HL-60 (cell line): ENCODE data around the gene PTPN11.

Experiments used
- GABPA ChIP-seq: IDR thresholded peaks from 2 replicates; pipeline ENCODE4 v1.6.1; 2012; ENCODE audit warnings: low read depth
- POLR2AphosphoS5 ChIP-seq: IDR thresholded peaks from 2 replicates; pipeline ENCODE4 v1.6.1; 2012; ENCODE audit warnings: low read depth
- TF ChIP-seq, protein P1 (sequence below): IDR thresholded peaks from one replicate; pipeline ENCODE4 v1.5.1; 2011; ENCODE audit warnings: low read length, control low read depth, inconsistent platforms; ENCODE audit not compliant: insufficient read depth

- TF ChIP-seq, protein P1, sequence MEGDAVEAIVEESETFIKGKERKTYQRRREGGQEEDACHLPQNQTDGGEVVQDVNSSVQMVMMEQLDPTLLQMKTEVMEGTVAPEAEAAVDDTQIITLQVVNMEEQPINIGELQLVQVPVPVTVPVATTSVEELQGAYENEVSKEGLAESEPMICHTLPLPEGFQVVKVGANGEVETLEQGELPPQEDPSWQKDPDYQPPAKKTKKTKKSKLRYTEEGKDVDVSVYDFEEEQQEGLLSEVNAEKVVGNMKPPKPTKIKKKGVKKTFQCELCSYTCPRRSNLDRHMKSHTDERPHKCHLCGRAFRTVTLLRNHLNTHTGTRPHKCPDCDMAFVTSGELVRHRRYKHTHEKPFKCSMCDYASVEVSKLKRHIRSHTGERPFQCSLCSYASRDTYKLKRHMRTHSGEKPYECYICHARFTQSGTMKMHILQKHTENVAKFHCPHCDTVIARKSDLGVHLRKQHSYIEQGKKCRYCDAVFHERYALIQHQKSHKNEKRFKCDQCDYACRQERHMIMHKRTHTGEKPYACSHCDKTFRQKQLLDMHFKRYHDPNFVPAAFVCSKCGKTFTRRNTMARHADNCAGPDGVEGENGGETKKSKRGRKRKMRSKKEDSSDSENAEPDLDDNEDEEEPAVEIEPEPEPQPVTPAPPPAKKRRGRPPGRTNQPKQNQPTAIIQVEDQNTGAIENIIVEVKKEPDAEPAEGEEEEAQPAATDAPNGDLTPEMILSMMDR = no peak
- TF ChIP-seq POLR2AphosphoS5 (no peak), GABPA (no peak)
Measured at GRCh38 chr12:112463478-112463877, 44.7 kb downstream of the PTPN11 start.
